Activated CD8-positive, alpha-beta memory T cell treated with anti-CD3 and anti-CD28 coated beads, Interleukin-2, amount 50 U/mL, for 1 hour (primary cell): ENCODE data around the gene TBC1D8.

Experiments used
- DNase-seq: peaks from one replicate; pipeline ENCODE4 v3.0.0-alpha.2; 2020; ENCODE audit errors: extremely low read depth

TBC1D8 gene

GRCh38 chr2:101135412-101136296, 15.5 kb downstream of the TBC1D8 start:
- no peak for DNase-seq

GRCh38 chr2:101133492-101134100, 17.6 kb downstream of the TBC1D8 start:
- no peak for DNase-seq

- no peak for DNase-seq
These were observed 19.0 kb downstream of the TBC1D8 start for GRCh38 chr2:101132202-101132601.

- DNase-seq = no peak
These were observed 21.1 kb downstream of the TBC1D8 start for GRCh38 chr2:101130081-101130480.

- DNase-seq = no peak
These were observed 23.7 kb downstream of the TBC1D8 start for GRCh38 chr2:101127319-101128056.

- no peak for DNase-seq
These were observed 25.4 kb downstream of the TBC1D8 start for GRCh38 chr2:101125808-101126207.

- DNase-seq = no peak
These were observed 25.8 kb downstream of the TBC1D8 start for GRCh38 chr2:101125374-101125773.

- no peak for DNase-seq
These were observed 26.4 kb downstream of the TBC1D8 start for GRCh38 chr2:101124643-101125366.

- no peak for DNase-seq
These were observed 27.2 kb downstream of the TBC1D8 start for GRCh38 chr2:101123795-101124471.

GRCh38 chr2:101121174-101121573, 30.0 kb downstream of the TBC1D8 start:
- no peak for DNase-seq

- no peak for DNase-seq
These were observed 30.8 kb downstream of the TBC1D8 start for GRCh38 chr2:101120124-101120996.

GRCh38 chr2:101119431-101119830, 31.8 kb downstream of the TBC1D8 start:
- no peak for DNase-seq

GRCh38 chr2:101116841-101117552, 34.2 kb downstream of the TBC1D8 start:
- no peak for DNase-seq

- no peak for DNase-seq
These were observed 34.8 kb downstream of the TBC1D8 start for GRCh38 chr2:101116348-101116747.

- DNase-seq = no peak
These were observed 35.5 kb downstream of the TBC1D8 start for GRCh38 chr2:101115664-101116063.

GRCh38 chr2:101114815-101115214, 36.4 kb downstream of the TBC1D8 start:
- DNase-seq = no peak

- no peak for DNase-seq
These were observed 36.9 kb downstream of the TBC1D8 start for GRCh38 chr2:101114268-101114783.

- no peak for DNase-seq
These were observed 37.5 kb downstream of the TBC1D8 start for GRCh38 chr2:101113441-101114267.

GRCh38 chr2:101112772-101113157, 38.4 kb downstream of the TBC1D8 start:
- no peak for DNase-seq
